NT2/D1 (cell line): Measurements from ENCODE around the gene TMPRSS12.
"Not testable (repeated sequence)": the region's sequence is repeated elsewhere in the genome, so short reads cannot be mapped to it uniquely, and the experiment has no call there.

ENCODE experiments used
- DNase-seq: peaks from one replicate; pipeline ENCODE4 v3.0.0-alpha.2; 2011; ENCODE audit warnings: low read depth, low spot score
- H3K27me3 ChIP-seq: 2 replicates; pipeline ENCODE4 v1.6.0; 2011; ENCODE audit warnings: mild to moderate bottlenecking; ENCODE audit not compliant: insufficient read length, insufficient read depth
- H3K36me3 ChIP-seq: 2 replicates; pipeline ENCODE4 v1.6.1; 2011; ENCODE audit warnings: mild to moderate bottlenecking, low read length, mixed read lengths; ENCODE audit not compliant: insufficient read depth, insufficient read length
- H3K4me1 ChIP-seq: 2 replicates; pipeline ENCODE4 v1.5.1; 2011; ENCODE audit not compliant: insufficient read depth, insufficient read length
- H3K4me3 ChIP-seq: 2 replicates; pipeline ENCODE4 v1.5.1; 2011; ENCODE audit warnings: low read depth; ENCODE audit not compliant: insufficient read length
- H3K9ac ChIP-seq: 2 replicates; pipeline ENCODE4 v1.6.0; 2011; ENCODE audit warnings: low read depth; ENCODE audit not compliant: insufficient read length
- H3K9me3 ChIP-seq: 2 replicates; pipeline ENCODE4 v1.5.1; 2011; ENCODE audit warnings: mild to moderate bottlenecking, low read length; ENCODE audit not compliant: insufficient read depth
- SUZ12 ChIP-seq: IDR thresholded peaks from 2 replicates; pipeline ENCODE4 v1.6.1; 2011; ENCODE audit not compliant: insufficient read length, insufficient read depth; ENCODE audit errors: extremely low read depth
- YY1 ChIP-seq: IDR thresholded peaks from 2 replicates; pipeline ENCODE4 v1.6.1; 2011; ENCODE audit not compliant: insufficient read length, insufficient read depth
- ZNF274 ChIP-seq: IDR thresholded peaks from 2 replicates; pipeline ENCODE4 v1.6.1; 2011; ENCODE audit warnings: mild to moderate bottlenecking, low read depth, low read length

Gene TMPRSS12

DNA sequence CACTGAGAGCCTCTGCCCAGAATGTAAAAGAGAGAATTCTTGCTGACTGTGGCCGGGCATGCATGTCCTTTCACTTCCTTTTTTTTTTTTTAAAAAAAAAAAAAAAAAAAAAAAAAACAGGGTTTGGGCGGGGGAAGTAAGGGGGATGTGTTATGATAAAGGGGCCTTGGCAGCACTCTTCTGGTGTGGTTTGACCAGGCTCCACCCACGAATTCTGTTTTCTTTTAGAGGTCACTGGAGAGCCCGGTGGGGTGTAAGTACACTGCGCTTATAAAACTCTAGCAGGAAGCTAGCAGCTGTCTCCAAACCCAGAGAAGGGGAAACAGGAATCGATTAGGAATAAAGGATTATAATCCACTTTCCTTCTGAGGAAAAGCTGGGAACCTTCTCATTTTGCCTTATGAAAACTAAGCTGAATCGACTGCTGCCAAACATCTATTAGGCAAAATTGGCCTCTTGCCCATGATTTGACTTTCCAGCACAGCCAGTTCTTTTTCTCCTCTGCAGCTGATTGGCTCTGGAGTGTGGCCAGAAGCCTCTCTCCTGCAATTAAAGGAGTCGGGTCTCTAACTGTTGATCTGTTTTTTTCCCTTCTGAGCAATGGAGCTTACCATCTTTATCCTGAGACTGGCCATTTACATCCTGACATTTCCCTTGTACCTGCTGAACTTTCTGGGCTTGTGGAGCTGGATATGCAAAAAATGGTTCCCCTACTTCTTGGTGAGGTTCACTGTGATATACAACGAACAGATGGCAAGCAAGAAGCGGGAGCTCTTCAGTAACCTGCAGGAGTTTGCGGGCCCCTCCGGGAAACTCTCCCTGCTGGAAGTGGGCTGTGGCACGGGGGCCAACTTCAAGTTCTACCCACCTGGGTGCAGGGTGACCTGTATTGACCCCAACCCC is 82.0 kb downstream of the TMPRSS12 start:
- H3K4me1 ChIP-seq = peaks cover 2% of the 10 kb centered on the region
- peak; percentile 59 for DNase-seq
- TF ChIP-seq ZNF274 = no peak
- TF ChIP-seq YY1 = no peak
- no peak for TF ChIP-seq SUZ12
- no peaks in the 10 kb centered on the region for H3K36me3 ChIP-seq
- H3K9ac ChIP-seq = peak overlapping the region; percentile 77
- peak overlapping the region; percentile 55 for H3K4me3 ChIP-seq
- no peaks in the 10 kb centered on the region for H3K27me3 ChIP-seq
- H3K9me3 ChIP-seq = peaks cover 5% of the 10 kb centered on the region; the same call in 1 of the 2 replicates

DNA sequence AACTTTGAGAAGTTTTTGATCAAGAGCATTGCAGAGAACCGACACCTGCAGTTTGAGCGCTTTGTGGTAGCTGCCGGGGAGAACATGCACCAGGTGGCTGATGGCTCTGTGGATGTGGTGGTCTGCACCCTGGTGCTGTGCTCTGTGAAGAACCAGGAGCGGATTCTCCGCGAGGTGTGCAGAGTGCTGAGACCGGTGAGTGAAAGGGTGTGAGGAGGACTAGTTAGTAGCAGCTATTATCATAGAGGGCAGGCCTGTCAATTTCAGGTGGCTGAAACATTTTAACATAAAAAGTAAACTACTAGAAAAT is 82.6 kb downstream of the TMPRSS12 start:
- H3K36me3 ChIP-seq = no peaks in the 10 kb centered on the region
- H3K9ac ChIP-seq = peak overlapping the region; percentile 77
- no peaks in the 10 kb centered on the region for H3K9me3 ChIP-seq
- H3K27me3 ChIP-seq = no peaks in the 10 kb centered on the region
- H3K4me1 ChIP-seq = peaks cover 2% of the 10 kb centered on the region
- no peak for DNase-seq
- H3K4me3 ChIP-seq = peak overlapping the region; percentile 55
- TF ChIP-seq ZNF274 = no peak
- TF ChIP-seq SUZ12 = no peak

DNA sequence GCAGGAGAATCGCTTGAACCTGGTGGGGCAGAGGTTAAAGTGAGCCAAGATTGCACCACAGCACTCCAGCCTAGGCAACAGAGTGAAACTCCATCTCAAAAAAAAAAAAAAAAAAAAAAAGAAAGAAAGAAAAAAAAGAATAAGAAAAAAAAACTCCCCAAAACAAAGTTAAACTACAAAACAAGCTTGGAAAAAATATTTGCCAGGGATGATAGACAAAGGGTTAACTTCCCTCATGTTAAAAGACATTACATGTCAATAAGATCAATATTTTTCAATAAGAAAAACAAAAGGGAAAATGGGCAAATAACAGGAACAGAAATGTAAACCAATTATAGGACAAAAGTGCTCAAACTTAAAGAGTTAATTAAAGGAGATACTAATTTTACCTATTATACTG is 83.2 kb downstream of the TMPRSS12 start:
- H3K4me3 ChIP-seq = peak overlapping the region; percentile 19
- TF ChIP-seq ZNF274 (no peak), YY1 (no peak), SUZ12 (no peak)
- H3K9ac ChIP-seq = peak overlapping the region; percentile 45

DNA sequence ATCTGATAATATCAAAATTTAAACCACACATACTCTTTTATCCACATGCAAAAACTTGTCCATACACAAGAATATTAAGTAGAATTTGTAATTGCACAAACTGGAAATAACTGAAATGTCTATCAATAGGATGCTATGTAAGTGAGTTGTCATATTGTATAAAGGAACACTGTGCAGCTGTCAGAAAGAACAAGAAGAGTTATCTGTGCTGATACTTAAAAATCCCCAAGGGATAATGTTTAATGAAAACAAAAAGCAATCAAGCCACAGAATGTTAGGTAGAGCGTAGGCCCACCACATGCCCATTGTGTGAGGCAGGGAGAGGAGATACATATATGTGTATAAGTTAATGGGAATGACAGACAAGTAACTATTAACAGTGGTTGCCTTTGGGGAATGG is 83.7 kb downstream of the TMPRSS12 start:
- H3K9ac ChIP-seq = no peak overlapping the region
- no peak for TF ChIP-seq ZNF274
- no peak for TF ChIP-seq YY1
- no peak for TF ChIP-seq SUZ12
- DNase-seq = no peak
- H3K4me3 ChIP-seq = no peak overlapping the region
- H3K36me3 ChIP-seq = no peaks in the 10 kb centered on the region
- peaks cover 2% of the 10 kb centered on the region for H3K4me1 ChIP-seq
- no peaks in the 10 kb centered on the region for H3K27me3 ChIP-seq
- H3K9me3 ChIP-seq = no peaks in the 10 kb centered on the region

More for the DNA sequence above, 83.2 kb downstream of the TMPRSS12 start:
- no peaks in the 10 kb centered on the region for H3K9me3 ChIP-seq
- no peaks in the 10 kb centered on the region for H3K36me3 ChIP-seq
- no peak for DNase-seq
- H3K4me1 ChIP-seq = peaks cover 2% of the 10 kb centered on the region
- H3K27me3 ChIP-seq = no peaks in the 10 kb centered on the region

DNA sequence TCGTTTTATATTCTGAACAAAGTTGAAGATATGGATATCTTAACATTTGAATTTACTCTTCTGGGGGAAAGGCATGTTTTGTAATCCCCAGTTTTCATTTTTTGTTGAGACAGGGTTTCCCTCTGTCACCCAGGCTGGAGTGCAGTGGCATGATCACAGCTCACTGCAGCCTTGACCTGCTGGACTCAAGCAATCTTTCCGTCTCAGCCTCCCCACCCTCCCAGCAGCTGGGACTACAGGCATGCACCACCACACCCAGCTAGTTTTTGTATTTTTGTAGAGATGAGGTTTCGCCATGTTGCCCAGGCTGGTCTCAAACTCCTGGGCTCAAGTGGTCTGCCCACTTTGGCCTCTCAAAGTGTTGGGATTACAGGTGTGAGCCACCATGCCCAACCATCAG is 84.2 kb downstream of the TMPRSS12 start:
- H3K4me1 ChIP-seq, H3K9ac ChIP-seq, H3K9me3 ChIP-seq, H3K27me3 ChIP-seq, H3K36me3 ChIP-seq, H3K4me3 ChIP-seq, DNase-seq: not testable (repeated sequence)

DNA sequence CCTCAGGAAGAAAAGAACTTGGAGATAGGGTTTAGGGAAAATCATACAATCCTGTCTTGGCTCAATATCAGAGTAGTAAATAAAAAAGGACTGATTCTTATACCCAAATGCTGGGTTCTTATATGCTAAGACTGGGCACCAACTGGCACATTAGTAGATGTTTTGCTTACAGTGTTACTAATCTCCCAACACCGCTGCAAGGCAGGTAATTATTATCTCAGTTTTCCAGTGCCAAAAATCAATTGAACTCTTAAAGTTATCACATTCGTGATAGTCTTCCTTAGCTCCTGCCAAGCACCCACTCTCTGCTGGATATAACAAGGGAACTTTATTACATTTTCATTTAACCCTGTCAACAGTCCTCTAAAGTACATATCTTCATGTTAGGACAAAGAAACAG is 84.6 kb downstream of the TMPRSS12 start:
- no peak overlapping the region for H3K4me3 ChIP-seq
- H3K9ac ChIP-seq = no peak overlapping the region
- no peak for TF ChIP-seq ZNF274
- no peak for TF ChIP-seq YY1
- TF ChIP-seq SUZ12 = no peak
- no peaks in the 10 kb centered on the region for H3K36me3 ChIP-seq
- no peaks in the 10 kb centered on the region for H3K27me3 ChIP-seq
- H3K4me1 ChIP-seq = no peaks in the 10 kb centered on the region
- no peaks in the 10 kb centered on the region for H3K9me3 ChIP-seq
- no peak for DNase-seq

DNA sequence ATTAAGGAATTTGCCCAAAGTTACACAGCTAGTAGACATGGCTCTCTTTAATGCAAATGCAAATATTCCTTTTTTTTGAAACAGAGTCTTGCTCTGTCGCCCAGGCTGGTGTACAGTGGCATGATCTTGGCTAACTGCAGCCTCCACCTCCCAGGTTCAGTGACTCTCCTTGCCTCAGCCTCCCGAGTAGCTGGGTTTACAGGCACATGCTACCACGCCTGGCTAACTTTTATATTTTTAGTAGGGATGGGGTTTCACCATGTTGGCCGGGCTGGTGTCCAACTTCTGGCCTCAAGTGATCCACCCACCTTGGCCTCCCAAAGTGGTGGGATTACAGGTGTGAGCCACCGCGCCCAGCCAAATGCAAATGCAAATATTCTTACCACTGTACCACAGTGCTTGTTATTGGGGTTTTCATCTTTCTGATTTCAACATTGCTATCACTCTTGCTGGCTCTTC is 85.1 kb downstream of the TMPRSS12 start:
- no peak for TF ChIP-seq YY1
- TF ChIP-seq ZNF274 = no peak
- no peak for TF ChIP-seq SUZ12
- DNase-seq = no peak
- Histone ChIP-seq H3K4me3 (no peak overlapping the region), H3K9me3 (no peaks in the 10 kb centered on the region), H3K27me3 (no peaks in the 10 kb centered on the region), H3K9ac (no peak overlapping the region), H3K36me3 (no peaks in the 10 kb centered on the region), H3K4me1 (no peaks in the 10 kb centered on the region)

DNA sequence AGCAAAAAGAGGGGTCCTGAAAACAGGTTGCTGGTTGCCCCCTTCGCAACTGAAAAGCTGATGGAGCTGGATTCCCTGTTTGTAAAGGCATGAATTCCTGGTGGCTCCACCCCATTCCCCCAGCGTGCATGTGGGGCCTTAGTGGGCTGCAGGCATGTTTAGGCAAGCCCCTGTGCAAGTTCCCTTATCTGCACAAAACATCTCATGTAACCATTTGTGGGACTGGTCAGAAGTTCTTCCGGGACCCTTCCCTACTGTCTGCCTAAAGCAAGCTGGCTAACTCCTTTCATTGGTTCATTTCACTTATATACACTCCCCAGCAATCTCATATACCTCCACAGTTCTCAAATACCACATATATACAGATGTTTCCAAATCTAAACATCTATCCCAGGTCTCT is 85.7 kb downstream of the TMPRSS12 start:
- TF ChIP-seq SUZ12 (no peak), ZNF274 (no peak), YY1 (no peak)
- Histone ChIP-seq H3K27me3 (no peaks in the 10 kb centered on the region), H3K36me3 (no peaks in the 10 kb centered on the region), H3K4me3 (no peak overlapping the region), H3K9ac (no peak overlapping the region), H3K9me3 (no peaks in the 10 kb centered on the region), H3K4me1 (no peaks in the 10 kb centered on the region)
- DNase-seq = no peak
